Femur (tissue), 1 donor: Measurements from ENCODE around the gene SMURF1.

Experiments
- DNase-seq: peaks from one replicate; pipeline ENCODE4 v3.0.0-alpha.2; 2017

The SMURF1 gene

DNA sequence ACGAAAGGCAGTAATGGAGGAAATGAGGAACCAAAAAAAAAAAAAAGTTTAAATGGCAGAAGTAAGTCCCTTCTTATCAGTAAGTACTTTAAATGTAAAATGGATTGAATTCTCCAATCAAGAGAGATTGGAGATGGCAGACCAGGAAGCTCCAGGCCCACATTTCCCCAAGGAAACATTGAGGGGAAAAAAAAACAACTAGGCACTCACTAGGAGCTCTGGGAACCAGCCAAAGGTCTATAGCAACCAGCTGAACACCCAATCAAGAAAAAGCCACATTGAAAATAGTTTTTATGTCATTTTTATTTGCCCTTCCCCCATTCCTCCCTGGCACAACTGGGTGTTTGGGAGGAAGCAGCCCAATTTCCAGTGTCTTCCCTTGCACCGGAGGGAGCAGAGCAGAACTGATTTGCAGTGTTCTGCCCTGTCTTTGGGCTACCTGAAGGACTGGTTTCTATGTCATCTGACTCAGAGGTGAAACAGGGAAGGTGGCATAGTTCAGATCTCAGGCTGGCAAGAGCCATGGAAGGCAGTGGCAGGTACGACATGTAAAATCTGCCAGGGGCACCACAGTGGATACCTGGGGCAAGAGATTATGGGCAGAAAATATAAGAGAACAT is 121.9 kb downstream of the SMURF1 start:
- DNase-seq = no peak

DNA sequence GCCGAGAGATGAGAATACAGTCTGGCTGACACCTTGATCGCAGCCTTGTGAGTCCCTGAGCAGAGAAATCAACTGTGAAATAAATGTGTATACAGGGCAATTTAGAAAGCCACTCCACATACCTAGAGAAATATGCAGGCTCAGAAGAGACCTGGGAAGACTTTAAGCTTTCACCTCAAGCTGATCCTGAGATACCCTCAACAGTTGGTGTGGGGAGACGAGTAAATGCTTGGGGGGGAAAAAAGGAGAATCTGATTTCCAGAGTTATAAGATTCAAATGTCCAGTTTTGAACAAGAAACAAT is 123.5 kb downstream of the SMURF1 start:
- DNase-seq = no peak

DNA sequence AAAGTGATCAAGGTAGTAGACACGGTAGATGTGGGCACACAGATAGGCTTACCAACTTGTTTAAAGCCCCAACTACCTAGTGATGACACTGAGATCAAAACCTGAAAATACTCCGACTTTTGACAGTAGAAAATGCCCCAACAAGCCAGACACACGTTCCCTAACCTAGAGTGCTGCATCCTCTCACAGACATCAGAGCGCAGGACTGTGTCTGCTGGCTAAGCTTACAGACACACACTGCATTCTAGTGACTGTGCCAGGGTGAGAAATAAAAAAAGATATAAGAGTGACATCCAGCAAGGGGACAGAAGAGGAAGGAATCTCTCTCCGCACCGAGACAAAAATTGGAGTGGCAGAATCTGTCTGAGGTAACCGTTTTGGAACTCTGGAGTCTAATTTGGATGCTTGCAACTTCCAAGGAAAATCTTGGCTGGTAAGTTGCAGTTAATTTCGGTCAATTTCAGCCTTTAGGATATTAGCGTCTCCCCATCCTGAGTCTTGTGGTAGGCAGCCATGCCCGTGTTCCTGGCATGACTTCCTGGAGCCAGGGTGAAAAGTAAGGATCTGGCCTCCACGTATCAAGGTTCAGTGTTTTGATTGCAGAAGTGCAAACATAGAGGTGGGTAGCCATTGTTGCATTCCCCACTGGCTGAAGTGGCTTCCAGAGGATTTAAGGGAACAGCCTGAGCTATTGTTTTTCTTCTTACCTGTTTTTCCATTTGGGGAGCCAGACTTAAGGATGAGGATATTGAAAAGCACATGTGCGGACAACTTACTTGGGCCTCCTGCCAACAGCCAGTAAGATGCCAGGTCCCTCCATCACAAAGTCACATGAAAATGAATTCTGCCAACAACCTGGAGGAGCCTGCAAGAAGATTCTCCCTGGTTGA is 124.1 kb downstream of the SMURF1 start:
- peak; percentile 46 for DNase-seq

DNA sequence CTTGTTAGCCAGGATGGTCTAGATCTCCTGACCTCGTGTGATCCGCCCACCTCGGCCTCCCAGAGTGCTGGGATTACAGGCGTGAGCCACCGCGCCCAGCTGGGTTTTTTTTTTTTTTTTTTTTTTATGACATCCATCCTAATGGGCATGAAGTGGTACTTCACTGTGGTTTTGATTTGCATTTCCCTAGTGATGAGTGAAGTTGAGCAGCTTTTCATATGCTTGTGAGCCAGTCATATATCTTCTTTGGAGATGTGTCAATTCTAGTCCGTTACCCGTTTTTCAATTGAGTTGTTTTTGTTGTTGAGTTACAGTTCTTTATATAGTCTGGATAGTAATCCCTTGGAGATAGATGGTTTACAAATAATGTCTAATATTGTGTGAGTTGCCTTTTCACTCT is 127.7 kb downstream of the SMURF1 start:
- no peak for DNase-seq

DNA sequence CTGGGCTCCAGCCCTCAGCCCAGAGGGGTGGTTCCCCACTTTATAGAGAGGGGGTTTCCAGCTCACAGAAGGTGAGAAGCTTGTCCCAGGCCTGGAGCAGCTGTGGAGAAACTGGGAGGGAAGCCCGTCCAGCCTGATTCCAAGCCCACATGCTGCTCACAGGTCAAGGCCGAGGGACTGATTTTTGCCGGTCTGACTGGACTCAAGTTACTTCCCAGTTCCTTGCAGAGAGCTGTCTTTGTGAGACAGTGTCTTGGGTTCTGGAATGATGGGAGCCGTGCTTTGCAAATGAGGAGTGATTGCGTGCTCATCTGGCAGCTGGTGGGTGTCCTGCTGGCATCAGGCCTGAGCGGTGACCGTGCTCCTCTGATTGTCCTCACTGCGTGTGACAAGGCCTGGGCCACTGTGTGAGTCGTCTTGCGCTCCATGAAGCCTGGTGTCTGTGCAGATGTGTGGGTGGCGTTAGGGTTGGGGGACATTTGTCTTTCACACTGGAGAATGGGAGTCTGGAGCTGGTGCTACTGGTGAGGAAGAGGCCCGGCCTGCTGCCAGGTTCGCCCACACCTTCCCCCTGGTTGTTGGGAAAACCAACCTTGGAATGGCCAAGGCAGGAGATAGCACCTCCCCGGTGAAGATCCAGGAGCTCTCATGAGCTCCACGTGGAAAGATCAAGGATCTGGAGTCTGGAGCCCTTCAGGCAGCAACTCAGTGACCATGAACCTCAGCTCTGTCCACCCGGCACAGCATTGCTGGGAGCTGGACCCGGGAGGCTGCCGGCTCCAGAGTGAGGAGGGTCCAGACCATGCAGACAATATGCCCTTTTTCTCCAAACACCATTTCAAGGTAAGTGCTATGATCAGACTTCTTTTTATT is 129.6 kb downstream of the SMURF1 start:
- DNase-seq = no peak

DNA sequence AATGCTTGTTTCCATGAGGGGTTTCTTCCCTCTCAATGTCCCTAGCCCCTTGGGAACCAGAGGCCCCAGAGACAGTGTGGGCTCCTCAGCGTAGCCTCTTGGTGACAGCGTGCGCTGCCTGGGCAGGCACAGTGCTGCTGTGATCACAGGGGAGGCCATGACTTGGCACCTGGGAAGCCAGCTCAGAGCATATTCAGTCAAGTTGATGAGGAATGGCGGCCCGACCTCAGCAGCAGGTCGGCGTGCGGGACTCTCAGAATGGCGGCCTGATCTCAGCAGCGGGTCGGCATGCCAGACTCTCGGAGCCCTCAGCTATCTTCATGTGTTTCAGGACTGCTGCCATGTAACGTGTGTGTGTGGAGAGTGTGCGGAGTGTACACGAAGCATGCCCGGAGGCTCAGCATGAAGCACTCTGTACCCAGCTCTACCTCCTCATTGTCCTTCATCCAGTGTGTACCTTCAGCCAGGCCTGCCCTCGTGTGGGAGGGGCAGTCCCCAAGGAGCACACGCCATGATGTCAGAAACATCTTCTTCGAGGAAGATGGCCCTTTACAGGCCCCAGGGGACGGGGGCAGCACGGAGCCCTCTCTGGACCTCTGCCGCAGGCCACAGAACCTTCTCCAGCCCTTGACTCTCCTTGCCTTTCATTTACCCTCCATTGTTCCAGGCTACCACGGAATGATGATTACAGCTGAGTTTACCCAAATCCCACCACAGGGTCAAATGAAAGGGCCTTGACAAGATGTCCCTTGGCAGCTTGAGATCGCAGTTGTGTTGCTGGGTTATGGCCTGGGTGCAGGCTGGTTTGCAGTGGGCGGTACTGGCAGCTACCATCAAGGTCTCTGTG is 130.4 kb downstream of the SMURF1 start:
- no peak for DNase-seq

DNA sequence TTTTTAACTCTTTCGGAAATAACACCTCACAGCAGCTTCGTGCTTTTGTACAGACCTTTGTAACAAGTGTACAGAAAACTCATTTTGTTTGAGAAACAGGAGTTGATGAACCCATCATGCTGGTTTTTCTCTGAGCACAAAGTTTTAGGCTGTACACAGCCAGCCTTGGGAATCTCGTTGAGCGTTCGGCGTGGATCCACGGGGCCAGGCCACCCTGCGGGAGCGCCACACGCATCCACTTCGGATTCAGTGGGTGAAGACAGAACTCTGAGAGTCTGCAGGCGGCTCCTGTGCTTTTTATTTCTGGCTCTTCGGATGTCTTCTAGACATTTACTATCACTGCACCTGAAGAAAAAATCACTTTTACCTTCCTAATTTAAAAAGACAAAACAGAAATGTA is 131.2 kb downstream of the SMURF1 start:
- DNase-seq = no peak

DNA sequence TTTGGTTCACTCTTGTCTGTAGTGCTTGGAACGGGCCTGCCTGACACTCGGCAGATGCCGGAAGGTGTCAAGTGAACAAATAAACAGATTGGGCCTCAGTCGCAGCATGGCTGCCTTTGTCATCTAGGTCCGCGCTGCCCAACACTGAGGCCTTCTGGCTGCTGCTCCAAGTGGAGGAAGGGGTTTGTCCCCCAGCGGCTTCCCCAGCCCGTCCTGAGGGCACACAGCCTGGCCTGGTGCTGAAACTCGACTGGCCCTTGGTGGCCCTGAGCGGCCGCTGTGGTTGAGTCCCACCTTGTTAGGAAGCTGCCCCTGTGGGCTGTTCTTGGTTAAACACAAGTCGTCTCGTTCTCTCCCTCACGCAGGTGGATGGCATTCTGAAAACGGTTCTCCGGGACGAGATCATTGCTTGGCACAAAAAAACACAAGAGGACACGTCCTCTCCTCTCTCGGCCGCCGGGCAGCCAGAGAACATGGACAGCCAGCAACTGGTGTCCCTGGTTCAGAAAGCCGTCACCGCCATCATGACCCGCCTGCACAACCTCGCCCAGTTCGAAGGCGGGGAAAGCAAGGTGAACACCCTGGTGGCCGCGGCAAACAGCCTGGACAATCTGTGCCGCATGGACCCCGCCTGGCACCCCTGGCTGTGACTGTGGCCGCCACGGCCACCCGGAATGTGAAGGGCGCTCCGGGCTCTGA is 132.1 kb downstream of the SMURF1 start:
- DNase-seq = no peak

DNA sequence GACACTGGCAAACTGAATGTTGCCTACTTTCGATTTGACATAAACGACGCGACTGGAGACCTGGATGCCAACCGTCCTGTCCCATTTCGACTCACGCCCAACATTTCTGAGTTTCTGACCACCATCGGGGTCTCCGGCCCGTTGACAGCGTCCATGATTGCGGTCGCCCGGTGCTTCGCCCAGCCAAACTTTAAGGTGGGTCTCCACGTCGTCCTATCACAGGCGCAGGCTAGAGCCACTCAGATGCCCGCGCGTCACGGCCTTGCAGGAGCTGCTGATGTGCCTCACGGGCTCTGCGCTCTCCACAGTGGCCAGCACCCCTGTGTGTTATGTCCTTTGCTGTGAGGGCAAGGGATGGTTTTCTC is 132.6 kb downstream of the SMURF1 start:
- DNase-seq = no peak

DNA sequence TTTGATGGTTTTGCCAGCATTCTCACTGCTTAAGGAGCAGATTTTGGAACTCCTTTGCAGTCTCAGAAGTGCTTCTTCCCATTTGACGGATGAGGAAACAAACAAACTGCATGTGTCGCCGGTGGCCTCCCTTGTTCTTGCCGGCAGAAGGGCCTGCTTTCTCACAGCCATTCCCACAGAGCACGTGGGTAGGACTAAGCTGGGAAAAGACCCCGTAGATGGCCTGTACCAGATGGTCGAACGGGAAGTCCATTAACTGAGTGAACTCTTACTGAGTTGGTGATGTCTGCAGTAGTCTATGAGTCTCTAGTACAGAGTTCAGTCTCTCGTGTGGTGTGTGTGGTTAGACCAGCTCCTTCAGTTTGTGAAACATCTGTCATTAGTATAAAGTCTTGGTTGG is 133.6 kb downstream of the SMURF1 start:
- no peak for DNase-seq

DNA sequence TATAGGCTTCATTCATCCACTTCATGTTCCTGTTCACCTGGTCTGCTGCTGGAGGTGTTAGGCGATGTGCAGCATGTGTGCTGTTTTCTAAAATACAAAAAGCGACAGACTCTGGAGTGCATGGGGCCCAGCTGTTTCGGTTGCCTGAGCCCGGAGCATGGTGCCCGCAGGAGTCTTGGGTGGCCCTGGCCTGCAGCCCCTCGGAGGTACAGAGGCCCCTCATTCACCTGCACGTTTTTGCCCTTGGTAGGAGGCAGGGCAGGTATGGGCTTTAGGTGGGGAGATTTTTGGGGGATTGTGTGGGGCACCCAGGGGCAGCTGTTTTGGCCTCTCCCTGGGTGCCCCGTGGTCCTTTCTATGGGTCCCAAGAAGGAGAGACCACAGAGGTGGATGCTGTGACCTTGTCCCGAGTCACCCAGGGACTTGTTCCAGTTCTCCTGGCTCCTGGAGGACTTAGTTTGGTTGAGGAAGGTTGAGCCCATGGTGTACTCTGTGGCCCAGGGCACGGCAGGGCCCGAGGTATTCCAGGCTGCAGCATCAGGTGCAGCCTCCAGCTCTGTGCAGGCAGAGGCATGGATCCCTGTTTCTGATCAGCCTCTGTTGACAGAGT is 134.9 kb downstream of the SMURF1 start:
- no peak for DNase-seq

DNA sequence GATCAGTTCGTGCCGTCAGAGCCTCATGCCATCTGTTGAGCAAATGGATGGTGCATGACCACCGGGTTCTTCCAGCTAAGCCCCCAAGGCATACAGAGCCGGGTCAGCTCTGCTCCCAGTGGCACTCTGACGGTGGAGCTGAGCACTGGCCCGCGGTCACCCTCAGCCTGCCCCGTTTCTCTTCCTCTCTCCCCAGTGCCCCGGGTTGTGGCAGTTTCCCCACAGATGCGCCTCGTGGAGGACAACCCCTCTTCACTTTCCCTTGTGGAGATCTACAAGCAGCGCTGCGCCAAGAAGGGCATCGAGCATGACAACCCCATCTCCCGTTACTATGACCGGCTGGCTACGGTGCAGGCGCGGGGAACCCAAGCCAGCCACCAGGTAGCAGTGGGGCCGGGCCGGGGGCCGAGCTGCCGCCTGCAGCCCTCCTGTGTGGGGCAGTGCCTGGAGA is 135.7 kb downstream of the SMURF1 start:
- no peak for DNase-seq

DNA sequence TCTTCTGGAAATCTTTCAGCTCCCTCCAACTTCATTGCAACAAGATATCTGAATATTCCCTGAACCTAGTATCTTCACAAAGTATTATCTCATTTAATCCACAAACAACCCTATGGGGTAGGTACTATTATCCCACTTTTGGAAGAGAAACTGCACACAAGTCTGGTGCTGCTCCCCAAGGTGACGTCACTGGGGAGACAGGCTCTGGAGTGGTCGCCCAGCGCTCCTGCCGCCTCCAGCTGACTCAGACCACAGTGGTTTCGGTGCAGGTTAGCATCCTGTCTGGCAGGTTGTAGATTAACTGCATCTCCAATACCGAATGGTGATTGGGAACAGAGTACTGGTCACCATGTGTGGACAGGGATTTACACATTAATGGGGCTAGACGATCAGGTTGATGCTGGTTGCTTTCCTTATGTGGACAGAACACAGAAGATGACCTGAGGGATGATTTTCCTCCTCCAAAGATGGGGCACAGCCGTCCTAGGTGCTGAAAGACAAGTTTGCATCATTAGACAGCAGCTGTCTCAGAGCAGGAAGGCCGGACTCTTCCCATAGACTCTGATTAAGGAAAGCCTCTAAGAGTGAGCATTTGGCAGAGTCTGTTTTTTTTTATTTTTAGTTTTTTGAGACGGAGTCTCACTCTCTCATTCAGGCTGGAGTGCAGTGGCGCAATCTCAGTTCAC is 137.0 kb downstream of the SMURF1 start:
- no peak for DNase-seq

DNA sequence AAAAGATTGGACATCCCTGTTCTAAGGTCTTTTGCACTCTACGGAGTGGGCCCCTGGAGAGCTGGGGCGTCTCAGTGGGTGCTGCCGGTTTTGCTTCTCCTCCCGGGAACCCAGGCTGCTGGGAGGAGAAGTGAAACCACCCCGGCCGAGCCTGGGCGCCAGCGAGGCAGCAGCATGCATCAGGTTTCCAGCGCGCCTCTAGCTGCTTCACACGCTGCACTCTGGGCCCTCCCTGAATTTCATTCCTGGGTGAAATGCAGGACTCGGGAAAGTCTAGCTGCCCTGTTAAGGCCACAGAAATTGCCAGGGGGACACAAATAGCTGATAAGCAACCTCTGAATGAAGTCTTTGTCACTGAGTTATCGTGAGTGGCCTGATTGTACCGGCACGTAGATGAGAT is 138.1 kb downstream of the SMURF1 start:
- no peak for DNase-seq

DNA sequence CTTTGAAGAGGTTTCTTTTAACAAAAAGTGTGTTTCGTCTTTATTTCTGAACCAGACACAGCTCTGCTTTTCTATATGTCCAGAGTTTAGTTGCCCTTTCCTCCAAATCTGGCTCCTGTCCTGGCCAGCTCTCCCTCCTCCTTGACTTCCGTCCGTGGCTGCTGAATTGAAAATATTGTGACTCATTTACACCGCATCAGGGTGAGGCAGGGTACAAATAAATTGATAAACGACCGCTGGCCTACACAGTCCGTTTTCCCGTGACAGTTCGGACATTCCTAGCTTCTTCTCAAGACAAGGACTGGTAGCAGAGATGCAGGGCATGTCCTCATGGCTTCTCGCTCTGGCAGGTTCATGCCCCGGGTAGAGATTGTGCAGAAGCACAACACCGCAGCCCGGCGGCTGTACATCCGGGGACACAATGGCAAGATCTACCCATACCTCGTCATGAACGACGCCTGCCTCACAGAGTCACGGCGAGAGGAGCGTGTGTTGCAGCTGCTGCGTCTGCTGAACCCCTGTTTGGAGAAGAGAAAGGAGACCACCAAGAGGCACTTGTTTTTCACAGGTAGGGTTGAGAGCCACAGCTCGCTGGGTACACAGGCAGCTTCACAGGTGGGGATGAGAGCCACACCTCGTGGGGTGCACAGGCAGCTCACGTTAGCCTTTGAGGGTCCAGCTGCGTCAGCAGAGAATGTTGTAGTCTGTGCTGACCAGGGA is 139.0 kb downstream of the SMURF1 start:
- DNase-seq = no peak

DNA sequence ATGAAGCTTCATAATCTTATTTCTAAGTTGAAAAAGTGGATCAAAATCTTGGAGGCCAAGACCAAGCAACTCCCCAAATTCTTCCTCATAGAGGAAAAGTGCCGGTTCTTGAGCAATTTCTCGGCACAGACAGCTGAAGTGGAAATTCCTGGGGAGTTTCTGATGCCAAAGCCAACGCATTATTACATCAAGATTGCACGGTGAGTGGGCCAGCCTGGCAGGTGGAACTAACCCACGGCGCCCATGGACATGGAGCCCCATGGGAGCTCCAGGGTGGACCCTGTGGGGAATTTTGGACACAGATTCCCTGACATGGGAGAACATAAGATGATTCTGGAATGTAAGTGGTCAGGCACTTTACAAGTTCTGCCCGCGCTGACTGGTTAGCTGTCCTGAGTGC is 139.7 kb downstream of the SMURF1 start:
- no peak for DNase-seq

DNA sequence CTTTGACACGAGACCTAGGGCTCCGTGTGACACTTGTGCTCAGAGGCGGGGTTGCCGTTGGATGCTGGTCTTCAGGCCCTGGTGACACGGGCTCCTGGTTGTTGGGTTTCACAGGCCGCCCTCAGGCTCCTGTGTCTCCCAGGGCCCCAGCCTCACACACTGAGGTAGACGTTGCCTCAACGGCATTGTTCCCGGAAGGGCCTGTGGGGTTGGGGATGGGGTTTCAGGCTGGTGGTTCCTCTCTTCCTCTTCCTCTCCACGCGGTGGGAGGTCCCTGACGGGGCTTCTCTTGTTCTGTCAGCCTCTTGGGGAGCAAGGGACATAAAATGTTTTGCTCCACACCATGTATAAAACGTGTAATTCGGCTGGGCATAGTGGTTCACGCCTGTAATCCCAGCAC is 140.5 kb downstream of the SMURF1 start:
- DNase-seq = no peak

DNA sequence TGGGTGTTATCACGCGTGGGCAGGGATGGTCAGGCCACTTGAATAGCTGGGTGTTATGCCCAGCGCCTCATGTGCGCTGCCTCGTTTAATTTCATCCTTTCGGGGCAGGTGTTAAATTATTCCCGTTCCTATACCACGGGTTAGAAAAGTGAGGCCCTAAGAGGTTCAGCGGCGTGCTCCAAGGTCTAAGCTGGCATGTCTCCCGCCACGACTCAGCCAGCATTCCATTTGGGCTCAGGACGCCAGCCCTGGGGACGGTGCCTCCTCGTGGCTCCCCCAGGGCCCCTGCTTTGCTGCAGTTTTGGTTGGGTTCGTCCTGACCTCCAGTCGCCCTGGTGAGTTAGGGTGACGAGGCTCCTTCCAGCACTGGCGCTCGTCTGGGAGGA is 141.1 kb downstream of the SMURF1 start:
- no peak for DNase-seq

DNA sequence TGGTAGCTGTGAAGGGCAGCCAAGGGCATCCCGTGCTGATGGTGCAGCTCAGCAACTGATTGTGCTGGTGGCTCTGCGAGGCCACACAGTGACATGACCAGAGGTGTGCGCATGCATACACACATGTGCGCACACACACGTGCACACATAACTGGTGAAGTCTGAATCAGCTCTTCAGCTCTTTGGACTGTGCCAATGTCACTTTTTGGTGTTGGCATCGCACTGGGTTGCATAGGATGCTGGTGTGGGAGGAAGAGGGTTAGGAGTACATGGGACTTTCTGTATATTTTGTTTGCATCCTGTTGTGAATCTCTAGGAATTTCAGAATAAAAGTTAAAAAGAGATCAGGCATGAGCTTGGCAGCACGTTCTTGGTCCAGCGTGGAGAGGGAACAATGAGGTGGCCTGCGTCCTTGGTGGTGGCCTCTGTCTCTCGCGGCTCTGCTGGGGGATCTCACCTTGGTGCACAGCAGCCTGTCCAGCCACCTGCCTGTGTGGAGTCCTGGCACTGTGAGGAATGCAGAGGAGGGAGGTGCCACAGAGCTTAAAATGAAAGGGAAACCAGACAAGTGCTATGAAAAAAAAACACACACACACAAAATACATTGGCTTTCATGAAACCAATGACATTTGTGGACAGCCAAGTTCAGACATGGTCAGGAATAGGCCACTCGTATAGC is 141.6 kb downstream of the SMURF1 start:
- no peak for DNase-seq
